ENCODE results near the gene CSRNP3.
A peak's percentile ranks its signal among the peaks of the same experiment; 100 is the strongest.
"Not testable (repeated sequence)": the region's sequence is repeated elsewhere in the genome, so short reads cannot be mapped to it uniquely, and the experiment has no call there.

The CSRNP3 gene

DNA sequence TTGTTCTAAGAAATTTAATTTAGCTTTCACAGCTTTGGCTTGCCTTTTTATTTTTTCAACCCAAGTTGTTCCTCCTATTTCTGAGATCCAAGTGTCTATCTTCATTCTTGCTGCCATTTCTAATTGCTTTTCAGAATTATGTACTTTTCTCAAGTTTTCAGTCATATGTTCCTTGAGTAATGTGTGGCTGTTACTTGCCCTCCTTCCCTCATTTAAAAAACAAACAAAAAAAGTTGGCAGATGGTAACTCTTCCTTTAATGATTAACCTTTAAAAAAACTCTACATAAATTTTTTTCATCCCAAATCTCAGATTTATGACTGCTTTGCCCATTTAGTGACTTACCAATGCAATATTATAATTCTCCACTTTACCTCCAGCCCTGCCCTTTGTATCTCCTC lies 193.2 kb downstream of the CSRNP3 start:
- DNase-seq (ENCODE audit: insufficient read length, low spot score), result no peak
- no peak for TF ChIP-seq POLR2A (IDR thresholded peaks at IDR 0.05; ENCODE audit: low read depth, low read length)
- FAIRE-seq, result no peak

DNA sequence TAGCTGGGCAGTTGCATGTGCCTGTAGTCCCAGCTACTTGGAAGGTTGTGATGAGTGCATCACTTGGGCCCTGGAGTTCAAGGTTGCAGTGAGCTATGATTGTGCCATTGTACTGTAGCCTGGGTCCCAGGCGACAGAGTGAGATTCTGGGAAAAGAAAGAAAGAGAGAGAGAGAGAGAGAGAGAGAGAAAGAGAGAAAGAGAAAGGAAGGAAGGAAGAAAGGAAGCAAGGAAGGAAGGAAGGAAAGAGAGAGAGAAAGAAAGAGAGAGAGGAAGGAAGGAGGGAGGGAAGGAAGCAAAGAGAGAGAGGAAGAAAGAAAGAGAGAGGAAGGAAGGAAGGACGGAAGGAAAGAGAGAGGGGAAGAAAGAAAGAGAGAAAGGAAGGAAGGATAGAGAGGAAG lies 196.1 kb downstream of the CSRNP3 start:
- DNase-seq (ENCODE audit: insufficient read length, low spot score) (no peak), FAIRE-seq (no peak)
- no peak for TF ChIP-seq POLR2A (IDR thresholded peaks at IDR 0.05; ENCODE audit: low read depth, low read length)

- not testable (repeated sequence) for FAIRE-seq; DNase-seq (ENCODE audit: insufficient read length, low spot score)
Observed at GRCh38 chr2:165666073-165666472, 196.6 kb downstream of the CSRNP3 start.

DNA sequence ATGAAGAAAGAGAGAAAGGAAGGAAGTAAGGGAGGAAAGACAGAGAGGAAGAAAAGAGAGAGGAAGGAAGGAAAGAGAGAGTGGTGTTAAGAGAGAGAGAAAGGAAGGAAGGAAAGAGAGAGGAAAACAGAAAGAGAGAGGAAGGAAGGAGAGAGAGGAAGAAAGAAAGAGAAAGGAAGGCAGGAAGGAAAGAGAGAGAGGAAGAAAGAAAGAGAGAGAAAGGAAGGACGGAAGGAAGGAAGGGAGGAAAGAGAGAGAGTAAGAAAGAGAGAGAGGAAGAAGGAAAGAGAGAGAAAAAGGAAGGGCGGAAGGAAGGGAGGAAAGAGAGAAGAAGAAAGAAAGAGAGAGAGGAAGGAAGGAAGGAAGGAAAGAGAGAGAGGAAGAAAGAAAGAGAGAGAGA lies 197.1 kb downstream of the CSRNP3 start:
- FAIRE-seq, result no peak
- TF ChIP-seq POLR2A (IDR thresholded peaks at IDR 0.05; ENCODE audit: low read depth, low read length), result no peak
- DNase-seq (ENCODE audit: insufficient read length, low spot score), result no peak

DNA sequence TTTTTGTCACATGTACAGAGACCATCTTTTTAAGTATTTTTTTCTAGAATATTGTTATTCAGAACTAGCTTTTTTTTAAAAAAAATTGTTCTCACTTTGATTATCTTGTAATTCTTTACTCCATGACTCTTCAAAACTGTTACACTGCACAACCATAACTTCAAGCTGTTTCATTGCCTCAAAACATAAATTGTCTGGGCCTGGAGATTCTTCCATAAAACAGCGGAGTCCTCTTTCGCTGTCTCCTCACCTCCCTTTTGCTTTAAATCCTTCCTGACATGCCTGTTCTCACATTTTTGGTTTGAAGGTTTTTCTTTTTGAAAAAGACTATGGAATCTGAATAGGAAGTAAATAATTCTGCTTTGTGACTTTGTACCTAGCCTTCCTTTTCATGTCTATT lies 197.9 kb downstream of the CSRNP3 start:
- TF ChIP-seq POLR2A (IDR thresholded peaks at IDR 0.05; ENCODE audit: low read depth, low read length), result no peak
- DNase-seq (ENCODE audit: insufficient read length, low spot score) (no peak), FAIRE-seq (no peak)

- no peak for FAIRE-seq
- TF ChIP-seq POLR2A (IDR thresholded peaks at IDR 0.05; ENCODE audit: low read depth, low read length), result no peak
- DNase-seq (ENCODE audit: insufficient read length, low spot score), result no peak
Observed at GRCh38 chr2:165674780-165675179, 205.3 kb downstream of the CSRNP3 start.

DNA sequence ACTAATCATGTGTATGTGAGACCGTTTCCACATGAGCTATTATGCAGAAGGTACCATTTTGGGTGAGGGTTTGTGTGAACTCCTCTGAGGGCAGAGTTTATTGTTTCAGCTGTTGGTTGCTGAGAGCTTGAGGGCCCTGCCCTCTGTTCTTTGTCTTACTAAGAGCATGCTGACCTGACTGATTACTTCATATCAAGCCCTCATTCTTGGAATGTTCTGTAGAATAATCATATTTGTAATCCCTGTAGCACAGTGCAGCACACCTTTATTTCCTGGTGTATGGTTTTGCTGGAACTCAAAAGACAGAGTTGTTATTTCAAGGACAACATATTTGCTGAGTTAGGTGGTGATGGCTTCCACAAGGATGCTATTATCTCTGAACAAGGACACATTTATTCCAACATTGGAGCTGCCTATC lies 206.1 kb downstream of the CSRNP3 start:
- FAIRE-seq (no peak), DNase-seq (ENCODE audit: insufficient read length, low spot score) (no peak)
- no peak for TF ChIP-seq POLR2A (IDR thresholded peaks at IDR 0.05; ENCODE audit: low read depth, low read length)

DNA sequence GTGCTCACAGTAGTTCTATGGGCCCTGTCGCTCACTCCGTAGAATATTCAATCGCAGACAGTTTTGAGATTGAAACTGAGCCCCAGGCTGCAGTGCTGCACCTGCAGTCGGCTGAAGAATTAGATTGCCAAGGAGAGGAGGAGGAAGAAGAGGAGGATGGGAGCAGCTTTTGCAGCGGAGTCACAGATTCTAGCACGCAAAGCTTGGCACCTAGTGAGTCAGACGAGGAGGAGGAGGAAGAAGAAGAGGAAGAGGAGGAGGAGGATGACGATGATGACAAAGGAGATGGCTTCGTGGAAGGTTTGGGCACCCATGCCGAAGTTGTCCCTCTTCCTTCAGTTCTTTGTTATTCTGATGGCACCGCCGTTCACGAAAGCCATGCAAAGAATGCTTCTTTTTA lies 209.4 kb downstream of the CSRNP3 start:
- FAIRE-seq (no peak), DNase-seq (ENCODE audit: insufficient read length, low spot score) (no peak)
- no peak for TF ChIP-seq POLR2A (IDR thresholded peaks at IDR 0.05; ENCODE audit: low read depth, low read length)

- no peak for TF ChIP-seq POLR2A (IDR thresholded peaks at IDR 0.05; ENCODE audit: low read depth, low read length)
- FAIRE-seq (no peak), DNase-seq (ENCODE audit: insufficient read length, low spot score) (no peak)
Observed at GRCh38 chr2:165679621-165680020, 210.1 kb downstream of the CSRNP3 start.

- DNase-seq (ENCODE audit: insufficient read length, low spot score), result no peak
- no peak for FAIRE-seq
Observed at GRCh38 chr2:165681841-165682240, 212.3 kb downstream of the CSRNP3 start.

GRCh38 chr2:165682546-165682945 lies 213.0 kb downstream of the CSRNP3 start:
- TF ChIP-seq POLR2A (IDR thresholded peaks at IDR 0.05; ENCODE audit: low read depth, low read length), result no peak
- no peak for FAIRE-seq
- no peak for DNase-seq (ENCODE audit: insufficient read length, low spot score)

More at GRCh38 chr2:165681841-165682240, 212.3 kb downstream of the CSRNP3 start:
- TF ChIP-seq POLR2A (IDR thresholded peaks at IDR 0.05; ENCODE audit: low read depth, low read length), result no peak

GRCh38 chr2:165686800-165687199 lies 217.3 kb downstream of the CSRNP3 start:
- TF ChIP-seq POLR2A (IDR thresholded peaks at IDR 0.05; ENCODE audit: low read depth, low read length), result no peak
- no peak for FAIRE-seq
- DNase-seq (ENCODE audit: insufficient read length, low spot score), result no peak

- no peak for FAIRE-seq
- TF ChIP-seq POLR2A (IDR thresholded peaks at IDR 0.05; ENCODE audit: low read depth, low read length), result no peak
- no peak for DNase-seq (ENCODE audit: insufficient read length, low spot score)
Observed at GRCh38 chr2:165687426-165688002, 218.0 kb downstream of the CSRNP3 start.

DNA sequence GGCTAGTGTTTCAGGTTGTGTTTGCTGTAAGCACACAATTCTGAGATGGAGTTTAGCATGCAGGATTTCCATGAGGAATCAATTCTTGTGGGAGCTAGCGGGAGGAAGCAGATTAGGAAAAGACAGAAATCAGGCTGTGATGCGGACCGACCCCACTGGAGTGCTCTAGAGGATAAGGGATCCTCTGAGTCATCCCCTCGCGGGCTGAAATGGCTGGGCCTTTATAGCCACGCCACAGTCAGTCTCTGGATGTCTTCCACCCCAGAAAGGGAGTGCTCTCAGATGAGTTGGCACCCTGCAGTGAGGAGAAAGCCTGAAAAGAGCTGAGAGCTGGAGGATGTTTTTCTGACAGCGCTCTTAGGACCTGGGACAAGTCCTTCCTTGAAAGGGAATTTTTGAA lies 222.1 kb downstream of the CSRNP3 start:
- FAIRE-seq (peak; percentile 60), DNase-seq (ENCODE audit: insufficient read length, low spot score) (peak; percentile 9)
- TF ChIP-seq POLR2A (IDR thresholded peaks at IDR 0.05; ENCODE audit: low read depth, low read length), result no peak

DNA sequence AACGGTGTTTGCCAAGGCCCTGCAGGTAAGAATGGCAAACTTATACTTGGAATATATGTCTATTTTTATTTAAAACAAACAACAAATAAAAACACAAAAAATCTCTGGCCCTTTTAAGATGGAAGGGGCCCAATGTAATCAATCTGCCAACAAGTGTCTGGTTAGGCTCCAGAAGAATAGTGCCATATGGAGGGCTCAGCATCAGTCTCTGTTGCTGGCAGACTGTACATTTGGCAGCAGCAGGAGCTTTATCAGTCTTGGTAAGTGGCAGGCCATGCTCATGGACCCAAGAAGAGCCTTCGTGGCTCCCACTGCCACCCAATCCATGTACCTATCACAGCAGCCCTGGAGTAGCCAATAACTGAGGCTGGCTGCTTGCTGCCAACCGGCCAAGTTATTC lies 223.4 kb downstream of the CSRNP3 start:
- no peak for DNase-seq (ENCODE audit: insufficient read length, low spot score)
- no peak for FAIRE-seq
- no peak for TF ChIP-seq POLR2A (IDR thresholded peaks at IDR 0.05; ENCODE audit: low read depth, low read length)

DNA sequence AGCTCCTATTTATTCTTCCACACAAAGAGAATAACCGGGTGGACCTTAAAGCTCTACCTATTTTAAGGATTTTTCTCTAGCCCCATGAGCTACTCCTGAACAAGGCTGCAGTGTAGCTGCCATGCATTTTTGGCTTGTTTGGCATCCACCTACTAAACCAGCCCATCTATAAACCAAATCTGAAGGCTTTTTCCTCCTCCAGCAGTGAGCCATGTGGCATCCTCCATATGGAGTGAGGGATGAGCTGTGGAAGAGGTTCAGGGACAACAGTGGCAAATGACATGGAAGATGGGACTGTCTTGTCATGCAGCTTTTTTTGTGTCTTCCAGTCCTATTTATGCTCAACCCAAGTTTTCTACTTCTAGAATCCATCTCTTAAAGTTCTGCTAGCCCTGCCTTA lies 224.3 kb downstream of the CSRNP3 start:
- TF ChIP-seq POLR2A (IDR thresholded peaks at IDR 0.05; ENCODE audit: low read depth, low read length), result no peak
- DNase-seq (ENCODE audit: insufficient read length, low spot score), result no peak

More for the DNA sequence above, 224.3 kb downstream of the CSRNP3 start:
- FAIRE-seq, result no peak

Data from H54 (cell line).